Measurements from ENCODE around the gene KCTD13.

The KCTD13 gene

DNA sequence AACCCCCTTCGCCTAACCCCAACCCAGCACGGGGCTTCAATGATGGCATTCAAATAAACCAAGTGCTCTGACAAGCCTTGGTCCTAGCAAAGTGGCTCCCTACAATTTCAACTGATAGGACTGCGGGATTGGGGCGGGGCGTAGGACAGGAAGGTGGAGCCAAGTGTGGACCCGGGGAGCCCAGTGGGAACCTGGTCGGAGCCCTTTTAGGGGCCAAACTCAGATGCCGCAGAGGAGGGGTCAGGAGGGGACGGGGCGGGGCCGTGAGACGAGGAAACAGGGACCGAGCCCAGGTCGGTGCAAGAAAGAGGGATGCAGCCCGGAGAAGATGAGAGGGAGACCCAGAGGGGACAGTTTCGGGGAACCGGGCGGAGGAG, 49.8 kb downstream of the KCTD13 start:
- TF ChIP-seq, protein P1, sequence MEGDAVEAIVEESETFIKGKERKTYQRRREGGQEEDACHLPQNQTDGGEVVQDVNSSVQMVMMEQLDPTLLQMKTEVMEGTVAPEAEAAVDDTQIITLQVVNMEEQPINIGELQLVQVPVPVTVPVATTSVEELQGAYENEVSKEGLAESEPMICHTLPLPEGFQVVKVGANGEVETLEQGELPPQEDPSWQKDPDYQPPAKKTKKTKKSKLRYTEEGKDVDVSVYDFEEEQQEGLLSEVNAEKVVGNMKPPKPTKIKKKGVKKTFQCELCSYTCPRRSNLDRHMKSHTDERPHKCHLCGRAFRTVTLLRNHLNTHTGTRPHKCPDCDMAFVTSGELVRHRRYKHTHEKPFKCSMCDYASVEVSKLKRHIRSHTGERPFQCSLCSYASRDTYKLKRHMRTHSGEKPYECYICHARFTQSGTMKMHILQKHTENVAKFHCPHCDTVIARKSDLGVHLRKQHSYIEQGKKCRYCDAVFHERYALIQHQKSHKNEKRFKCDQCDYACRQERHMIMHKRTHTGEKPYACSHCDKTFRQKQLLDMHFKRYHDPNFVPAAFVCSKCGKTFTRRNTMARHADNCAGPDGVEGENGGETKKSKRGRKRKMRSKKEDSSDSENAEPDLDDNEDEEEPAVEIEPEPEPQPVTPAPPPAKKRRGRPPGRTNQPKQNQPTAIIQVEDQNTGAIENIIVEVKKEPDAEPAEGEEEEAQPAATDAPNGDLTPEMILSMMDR (IDR thresholded peaks at IDR 0.05): no peak

DNA sequence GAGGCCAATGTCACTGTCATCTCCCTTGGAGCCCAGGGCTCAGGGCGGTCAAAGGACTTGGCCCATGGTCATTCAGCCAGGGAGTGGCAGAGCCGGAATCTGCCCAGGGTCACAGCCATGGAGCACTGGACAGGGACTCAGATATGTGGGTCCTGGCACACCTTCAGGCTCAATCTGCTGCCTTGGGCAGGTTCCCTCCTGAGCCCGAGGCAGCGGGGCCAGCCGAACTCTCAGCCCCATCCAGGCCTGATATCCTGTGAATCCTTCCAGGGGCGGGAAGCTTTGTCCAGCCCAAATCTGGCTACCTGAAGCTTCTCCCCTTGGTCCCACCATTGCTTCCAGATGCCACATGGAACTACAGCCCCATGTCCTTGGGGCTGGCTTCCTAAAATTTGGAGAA, 50.8 kb downstream of the KCTD13 start:
- TF ChIP-seq, protein P1 (IDR thresholded peaks at IDR 0.05): no peak

DNA sequence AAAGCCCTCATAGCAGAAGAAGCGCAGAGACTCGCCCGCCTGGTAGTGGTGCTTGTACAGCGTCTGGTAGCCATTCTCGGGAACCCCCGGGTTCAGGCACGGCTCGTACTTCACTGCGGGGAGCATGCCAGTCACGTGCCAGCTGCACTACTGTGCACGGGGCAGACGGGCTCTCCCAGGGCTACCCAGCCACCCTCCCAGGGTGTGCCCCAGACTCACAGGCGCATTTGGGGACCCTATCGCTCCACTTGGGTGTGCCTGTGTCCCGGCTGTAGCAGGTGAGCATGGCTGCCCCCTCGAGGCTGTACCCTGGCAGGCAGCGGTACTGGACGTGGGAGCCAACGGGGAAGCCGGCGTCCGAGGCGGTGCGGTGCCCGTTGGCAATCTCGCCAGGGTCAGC, 52.7 kb downstream of the KCTD13 start:
- TF ChIP-seq, protein P1 (IDR thresholded peaks at IDR 0.05): no peak

DNA sequence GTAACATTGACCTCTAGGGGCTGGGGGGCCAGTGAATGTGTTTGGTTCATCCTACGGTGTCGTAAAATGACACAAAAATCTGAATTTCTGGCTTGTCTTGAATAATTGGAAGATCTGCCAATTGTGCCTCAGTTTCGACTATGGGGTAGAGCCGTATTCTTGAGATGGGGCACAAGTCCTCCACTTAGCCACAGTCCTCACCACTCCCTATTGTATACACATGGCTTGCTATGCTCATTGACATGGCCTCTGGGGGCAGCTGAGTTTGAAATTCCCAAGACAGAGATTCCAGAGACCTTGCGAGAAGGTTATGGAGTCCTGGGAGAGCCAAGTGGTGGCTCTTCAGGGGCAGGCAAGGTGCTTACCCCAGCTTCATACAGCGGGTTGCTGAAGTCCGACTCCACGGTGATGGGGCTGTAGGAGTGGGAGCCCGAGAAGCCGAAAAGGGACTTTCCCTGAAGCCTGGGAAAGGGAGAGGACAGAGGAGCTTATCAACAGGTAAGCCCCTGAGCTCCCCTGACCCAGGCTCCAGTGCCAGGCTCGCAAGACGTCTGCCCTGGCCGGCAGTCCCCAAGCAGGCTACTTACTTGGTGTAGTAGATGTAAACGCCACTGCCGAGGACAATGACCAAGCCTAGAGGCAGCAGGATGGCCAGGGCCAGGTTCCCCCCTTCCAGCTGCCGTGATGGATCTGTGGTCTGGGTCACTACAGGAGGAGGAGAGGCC, 54.0 kb downstream of the KCTD13 start:
- TF ChIP-seq, protein P1 (IDR thresholded peaks at IDR 0.05): no peak

DNA sequence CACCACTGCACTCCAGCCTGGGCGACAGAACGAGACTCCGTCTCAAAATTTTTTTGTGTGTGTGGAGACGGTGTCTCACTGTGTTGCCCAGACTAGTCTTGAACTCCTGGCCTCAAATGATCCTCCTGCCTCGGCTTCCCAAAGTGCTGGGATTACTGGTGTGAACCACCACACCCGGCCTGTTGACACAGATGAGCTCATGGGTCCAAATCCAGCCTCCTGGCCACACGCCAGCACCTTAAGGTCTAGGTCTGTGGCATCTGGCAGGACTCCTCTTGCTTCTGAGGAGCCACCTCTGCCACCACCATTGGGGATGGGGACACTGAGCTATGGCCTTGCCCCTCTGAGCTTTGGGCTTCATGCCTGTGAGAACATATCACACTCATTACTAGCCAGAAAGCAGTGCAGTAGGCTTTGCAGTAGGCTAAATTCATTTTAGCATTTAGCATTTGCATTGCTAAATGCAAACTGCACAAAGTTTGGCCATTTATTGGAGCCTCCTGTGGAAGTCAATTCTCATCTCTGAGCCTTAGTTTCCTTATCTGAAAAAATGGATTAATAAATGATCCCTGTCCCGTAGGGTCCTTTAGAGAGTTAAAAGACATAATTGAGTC, 57.5 kb downstream of the KCTD13 start:
- TF ChIP-seq, protein P1 (IDR thresholded peaks at IDR 0.05): no peak

DNA sequence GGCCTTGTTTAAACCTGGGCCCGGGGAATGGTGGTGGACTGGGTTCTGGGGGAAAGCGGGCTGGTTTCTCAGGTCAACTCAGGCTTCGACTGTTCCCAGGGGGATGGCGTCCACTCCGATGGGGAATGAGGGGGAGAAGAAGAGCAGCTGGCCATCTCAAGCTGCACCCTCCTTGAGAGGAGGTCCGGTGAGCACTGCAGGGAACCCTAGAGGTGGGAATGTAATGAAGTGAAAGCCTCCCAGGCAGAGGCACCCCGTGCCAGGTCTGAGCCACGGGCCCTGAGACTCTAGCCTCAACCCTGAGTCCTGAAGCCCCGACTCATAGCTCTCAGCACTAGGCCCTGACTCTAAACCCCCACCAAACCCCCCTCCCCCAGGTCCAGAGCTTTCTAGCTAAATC, 61.8 kb downstream of the KCTD13 start:
- TF ChIP-seq, protein P1 (IDR thresholded peaks at IDR 0.05): no peak

DNA sequence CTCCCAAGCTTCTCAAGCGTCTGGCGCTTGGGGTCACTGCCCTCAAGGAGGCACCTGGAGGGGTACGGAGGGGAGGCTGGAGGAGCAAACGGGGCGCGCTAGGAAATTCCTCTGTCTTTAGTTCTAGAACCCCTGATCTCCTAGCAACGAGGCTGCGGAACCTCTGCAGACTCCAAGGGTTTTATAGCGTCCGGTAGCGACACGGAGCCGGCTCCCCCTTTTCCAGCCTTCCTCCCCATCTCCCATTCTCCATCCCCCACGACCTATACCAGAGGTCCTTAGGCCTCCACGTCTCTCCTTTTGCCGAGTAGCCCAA, 62.4 kb downstream of the KCTD13 start:
- TF ChIP-seq, protein P1 (IDR thresholded peaks at IDR 0.05): no peak
